SK-N-SH (cell line): ENCODE data around the gene RNF145. TPM values are rescaled to one million over a fixed set of nuclear protein-coding genes. Genes with fewer than 3 reads are reported as not detected.

Source experiments
- CTCF ChIA-PET: fragments of 300-600, 350-600 bp; formaldehyde crosslinking; extraction: SDS; loops from one replicate; lab custom pipeline; 2021; lab: Yijun Ruan, JAX
- POLR2A ChIA-PET: fragments of 350-600 bp; sonication (Branson Sonifier 250); formaldehyde crosslinking; extraction: SDS; loops from one replicate; lab custom pipeline; 2020; ENCODE audit warnings: antibody characterized with exemption, inconsistent platforms; lab: Yijun Ruan, JAX
- DNase-seq: peaks from one replicate; pipeline ENCODE4 v3.0.0; 2012
- H2AFZ ChIP-seq: fragments of 200-600 bp; sonication (generic); 2 replicates; pipeline ENCODE4 v1.8.1; 2016; ENCODE audit warnings: antibody characterized with exemption, mild to moderate bottlenecking, low read depth
- H3F3A ChIP-seq: fragments of 200-600 bp; sonication (generic); replicated peaks from 2 replicates; pipeline ENCODE3; 2016; ENCODE audit warnings: antibody characterized with exemption, mild to moderate bottlenecking; ENCODE audit not compliant: insufficient read depth
- H3K27ac ChIP-seq, 2 experiments: fragments of 200-500 bp in 1 of 2; fragments of 200-600 bp in 1 of 2; sonication (Bioruptor generic) in 1 of 2; sonication (generic), shearing (Covaris generic) in 1 of 2; 2 replicates each; pipeline versions ENCODE4 v1.5.1 to v1.6.1; 2014 to 2016; ENCODE audit warnings: low read depth in 2 of 2, inconsistent platforms in 1 of 2, low read length in 1 of 2, mild to moderate bottlenecking in 1 of 2, mixed read lengths in 1 of 2
- H3K27me3 ChIP-seq: fragments of 200-600 bp; sonication (generic), shearing (Covaris generic); 2 replicates; pipeline ENCODE4 v1.6.1; 2016; ENCODE audit warnings: mixed run types; ENCODE audit not compliant: insufficient read depth
- H3K36me3 ChIP-seq, 2 experiments: fragments of 200-500 bp in 1 of 2; fragments of 200-600 bp in 1 of 2; sonication (Bioruptor generic) in 1 of 2; sonication (generic) in 1 of 2; replicated peaks in 1 of 2; 2 replicates each; pipeline versions ENCODE3 to v1.5.1; 2014 to 2016; ENCODE audit warnings: low read length in 1 of 2, mild to moderate bottlenecking in 1 of 2; ENCODE audit not compliant: insufficient read depth in 2 of 2, control insufficient read depth in 1 of 2
- H3K4me1 ChIP-seq, 2 experiments: fragments of 200-500 bp in 1 of 2; fragments of 200-600 bp in 1 of 2; sonication (Bioruptor generic) in 1 of 2; sonication (generic), shearing (Covaris generic) in 1 of 2; 2 replicates each; pipeline versions ENCODE4 v1.5.1 to v1.6.1; 2014 to 2016; ENCODE audit warnings: low read depth in 1 of 2, low read length in 1 of 2, mixed run types in 1 of 2; ENCODE audit not compliant: insufficient read depth in 2 of 2, control insufficient read depth in 1 of 2
- H3K4me2 ChIP-seq: fragments of 200-600 bp; sonication (generic), shearing (Covaris generic); 2 replicates; pipeline ENCODE4 v1.6.1; 2017; ENCODE audit warnings: mixed run types
- H3K4me3 ChIP-seq, 2 experiments: fragments of 200-500 bp in 1 of 2; fragments of 200-600 bp in 1 of 2; sonication (Bioruptor generic) in 1 of 2; sonication (generic), shearing (Covaris generic) in 1 of 2; 2 replicates each; pipeline versions ENCODE4 v1.5.1 to v1.8.1; 2014 to 2016; ENCODE audit warnings: low read depth in 2 of 2, inconsistent platforms in 1 of 2, low read length in 1 of 2, mild to moderate bottlenecking in 1 of 2, mixed read lengths in 1 of 2, moderate library complexity in 1 of 2
- H3K79me2 ChIP-seq: fragments of 200-600 bp; sonication (generic); 2 replicates; pipeline ENCODE4 v1.8.1; 2017; ENCODE audit warnings: mild to moderate bottlenecking; ENCODE audit not compliant: insufficient read depth
- H3K9ac ChIP-seq: fragments of 200-600 bp; sonication (generic); 2 replicates; pipeline ENCODE4 v1.6.1; 2017; ENCODE audit warnings: mixed run types
- H3K9me2 ChIP-seq: fragments of 200-600 bp; sonication (generic); 2 replicates; pipeline ENCODE4 v1.6.1; 2017; ENCODE audit warnings: mixed run types
- H3K9me3 ChIP-seq: fragments of 200-600 bp; sonication (generic); 2 replicates; pipeline ENCODE4 v1.6.1; 2017; ENCODE audit warnings: mixed run types, mild to moderate bottlenecking, moderate library complexity
- H4K20me1 ChIP-seq: fragments of 200-600 bp; sonication (generic); 2 replicates; pipeline ENCODE4 v1.6.1; 2017; ENCODE audit warnings: mild to moderate bottlenecking, mixed run types; ENCODE audit not compliant: insufficient read depth
- EP300 ChIP-seq, 2 experiments: IDR thresholded peaks; 2 replicates each; pipeline versions ENCODE4 v1.4.0 to v1.6.1; 2012; ENCODE audit warnings: borderline replicate concordance in 1 of 2, low read depth in 1 of 2, low read length in 1 of 2
- FOXJ3 ChIP-seq: sonication (generic); formaldehyde crosslinking; IDR thresholded peaks from 2 replicates; pipeline ENCODE4 v1.5.1; 2020; ENCODE audit warnings: mild to moderate bottlenecking, missing genetic modification reagents
- GABPA ChIP-seq: IDR thresholded peaks from 2 replicates; pipeline ENCODE4 v1.4.0; 2012; ENCODE audit warnings: low read depth, mild to moderate bottlenecking
- GATA2 ChIP-seq: sonication (generic); formaldehyde crosslinking; IDR thresholded peaks from 2 replicates; pipeline ENCODE4 v1.5.0; 2020; ENCODE audit warnings: mild to moderate bottlenecking, missing genetic modification reagents
- JUND ChIP-seq: IDR thresholded peaks from 2 replicates; pipeline ENCODE4 v1.4.0; 2012
- MEF2A ChIP-seq: IDR thresholded peaks from 2 replicates; pipeline ENCODE4 v1.4.0; 2012; ENCODE audit warnings: low read depth, borderline replicate concordance
- MXI1 ChIP-seq: IDR thresholded peaks from 2 replicates; pipeline ENCODE4 v1.6.1; 2012; ENCODE audit warnings: mild to moderate bottlenecking, low read depth, low read length, improper control_type of control experiment
- NFIC ChIP-seq: IDR thresholded peaks from 2 replicates; pipeline ENCODE4 v1.4.0; 2012; ENCODE audit warnings: borderline replicate concordance
- POLR2AphosphoS5 ChIP-seq: IDR thresholded peaks from 2 replicates; pipeline ENCODE4 v1.6.1; 2012; ENCODE audit warnings: low read depth, low read length
- RXRA ChIP-seq: IDR thresholded peaks from 2 replicates; pipeline ENCODE4 v1.4.0; 2012; ENCODE audit warnings: low read depth, mild to moderate bottlenecking, borderline replicate concordance
- SIN3A ChIP-seq: IDR thresholded peaks from 2 replicates; pipeline ENCODE4 v1.6.1; 2012; ENCODE audit warnings: low read depth, mild to moderate bottlenecking, low read length, moderate library complexity, borderline replicate concordance
- TAF1 ChIP-seq: IDR thresholded peaks from 2 replicates; pipeline ENCODE4 v1.6.1; 2012; ENCODE audit warnings: low read depth, mild to moderate bottlenecking, low read length, moderate library complexity, borderline replicate concordance
- TCF12 ChIP-seq: IDR thresholded peaks from 2 replicates; pipeline ENCODE4 v1.4.0; 2012
- TEAD4 ChIP-seq: IDR thresholded peaks from 2 replicates; pipeline ENCODE4 v1.4.0; 2012; ENCODE audit warnings: mild to moderate bottlenecking, borderline replicate concordance; ENCODE audit not compliant: insufficient read depth
- YY1 ChIP-seq: IDR thresholded peaks from 2 replicates; pipeline ENCODE4 v1.4.0; 2012; ENCODE audit warnings: low read depth, mild to moderate bottlenecking
- WGBS: methylation state at CpG from one replicate; pipeline ENCODE4 v1.1.6; 2017; ENCODE audit warnings: low lambda C conversion rate; 5-methylcytosine and 5-hydroxymethylcytosine counted together
- polyA plus RNA-seq, 3 experiments: library from polyadenylated mRNA; depleted of rRNA; stranded (reverse); fragments of >200 nt; gene quantifications; 2 replicates each; pipeline ENCODE4 v1.2.3, GENCODE V29; 2012
- TF ChIP-seq, protein P1 (sequence below): IDR thresholded peaks from 2 replicates; pipeline ENCODE4 v1.4.0; 2012; ENCODE audit warnings: low read depth
- TF ChIP-seq, protein P2 (sequence below): IDR thresholded peaks from 2 replicates; pipeline ENCODE4; 2012
- TF ChIP-seq, protein P3 (sequence below): IDR thresholded peaks from 2 replicates; pipeline ENCODE4 v1.6.1; 2012; ENCODE audit warnings: mild to moderate bottlenecking, low read depth, low read length, moderate library complexity

RNF145 gene
- polyA plus RNA-seq, 1 of the 3 experiments (the other 2 are of a cell fraction): 36.1 TPM

DNA sequence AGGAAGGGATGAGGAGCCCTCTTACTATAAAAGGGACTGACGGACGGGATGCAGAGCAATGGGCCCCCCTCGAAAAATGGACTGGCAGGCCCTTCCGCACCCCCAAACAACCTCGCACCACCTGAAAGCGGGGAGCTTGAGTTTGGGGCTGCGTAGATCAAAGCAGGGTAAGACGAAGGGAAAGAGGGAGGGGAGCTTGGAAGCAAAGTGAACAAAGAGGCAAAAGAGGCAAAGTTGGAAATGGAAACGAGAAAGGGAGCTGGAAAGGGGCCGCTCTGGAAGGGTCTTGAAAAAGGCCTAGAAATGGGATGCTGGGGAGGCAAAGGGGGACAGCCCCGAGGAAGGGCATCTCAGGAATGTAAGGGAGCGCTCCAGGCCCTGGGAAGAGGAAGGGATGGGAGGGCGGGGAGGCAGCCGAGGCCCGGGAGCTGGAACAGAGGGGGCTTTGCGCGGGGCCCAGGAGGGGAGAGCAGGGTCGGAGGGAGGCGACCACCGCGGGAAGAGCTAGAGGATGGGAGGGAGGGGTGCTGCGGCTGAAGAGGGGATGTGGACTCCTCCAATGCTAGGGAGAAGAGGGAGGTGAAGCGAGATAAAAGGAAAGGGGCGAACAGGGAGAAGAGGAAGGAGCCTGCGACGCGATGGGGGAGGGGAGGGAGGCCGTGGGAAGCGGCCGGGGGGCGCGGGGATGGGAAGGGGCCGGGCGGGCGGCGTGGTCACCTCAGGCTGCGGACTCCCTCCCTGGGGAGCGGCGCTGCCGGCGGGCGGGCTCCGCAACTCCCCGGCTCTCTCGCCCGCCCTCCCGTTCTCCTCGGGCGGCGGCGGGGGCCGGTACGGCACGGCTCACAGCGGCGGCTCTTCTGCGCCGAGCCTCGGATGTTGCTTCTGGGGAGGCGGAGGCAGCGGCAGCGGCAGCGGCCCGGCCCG lies 577 bp downstream of the RNF145 start:
- CTCF ChIA-PET: interaction anchor here (0.6 to 2.0 kb wide), 6 partner anchors 15 to 108 kb away, joined by 3 to 8 read pairs (median 4); no protein-coding TSS in a partner anchor
- Histone ChIP-seq H3K4me3 (peak overlapping the region; percentile 78 to 88), H3K4me1 (peaks cover 19 to 46% of the 10 kb centered on the region in 2 experiments; a peak in 3 of 4 replicates), H3K4me2 (peak overlapping the region; percentile 94), H2AFZ (no peak overlapping the region), H3K9me2 (no peaks in the 10 kb centered on the region), H4K20me1 (peaks cover 24% of the 10 kb centered on the region; the same call in 1 of the 2 replicates), H3K9ac (peak overlapping the region; percentile 93), H3F3A (peaks cover 22% of the 10 kb centered on the region), H3K36me3 (no peaks in the 10 kb centered on the region), H3K9me3 (no peaks in the 10 kb centered on the region), H3K27me3 (no peaks in the 10 kb centered on the region), H3K27ac (peak overlapping the region; percentile 90 to 98), H3K79me2 (peaks cover 53% of the 10 kb centered on the region)
- POLR2A ChIA-PET: interaction anchor here (0.9 to 1.6 kb wide), 2 partner anchors 53 to 65 kb away, joined by 3 to 10 read pairs; partner anchors contain the start of gene UBLCP1
- TF ChIP-seq MEF2A (no peak), TAF1 (peak; percentile 13; the same call in 1 of the 2 replicates)
- 1% methylated on average over 31 of the region's 65 CpGs for WGBS
- peak; percentile 73 for DNase-seq

DNA sequence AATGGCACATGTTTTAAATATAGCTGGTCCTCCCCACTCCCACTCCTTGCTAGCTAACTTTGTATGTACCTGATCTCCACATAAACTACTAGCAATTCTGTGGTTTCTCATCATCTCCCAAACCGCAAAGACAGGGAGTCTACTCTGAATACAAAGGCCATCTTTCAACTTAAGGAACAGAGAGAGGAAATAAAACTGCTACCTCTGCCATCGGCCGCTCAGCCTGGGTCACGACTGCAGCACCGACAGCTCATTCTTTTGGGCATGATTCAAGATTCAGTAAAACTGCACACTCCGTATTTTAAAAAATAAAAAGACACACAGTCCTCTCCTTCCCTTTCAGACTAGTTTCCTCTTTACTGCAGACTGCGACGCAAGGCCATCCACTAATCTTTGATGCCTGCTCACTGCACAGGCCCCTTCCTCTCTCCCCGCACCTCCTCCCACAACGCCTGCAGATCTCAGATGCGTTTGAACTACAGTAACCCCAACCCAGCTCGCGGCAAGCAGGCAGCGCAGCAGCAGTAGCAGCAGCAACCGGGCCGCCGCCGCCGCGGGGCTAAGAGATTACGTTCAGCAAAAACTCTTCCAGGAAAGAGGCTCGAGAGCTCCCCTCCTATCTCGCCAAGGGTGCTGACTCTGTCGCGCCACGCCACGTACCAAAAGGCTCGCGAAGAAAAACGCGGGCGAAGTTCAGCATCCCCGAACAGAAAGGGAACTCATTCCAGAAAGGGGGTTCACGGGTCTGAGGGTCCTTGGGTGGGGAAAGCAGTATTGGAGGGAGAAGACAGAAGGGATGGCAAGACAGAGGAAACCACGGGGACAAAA lies 1.5 kb downstream of the RNF145 start:
- H3K79me2 ChIP-seq: peaks cover 62% of the 10 kb centered on the region

More for the DNA sequence above, 1.5 kb downstream of the RNF145 start:
- Histone ChIP-seq H3K9me3 (no peaks in the 10 kb centered on the region), H3K36me3 (peaks cover 4 to 5% of the 10 kb centered on the region in 2 experiments), H4K20me1 (peaks cover 26% of the 10 kb centered on the region; the same call in 1 of the 2 replicates), H3K27ac (peak overlapping the region; percentile 90 to 98), H2AFZ (no peak overlapping the region), H3K9ac (peak overlapping the region; percentile 93), H3K4me3 (peak overlapping the region; percentile 78 to 88), H3K4me2 (peak overlapping the region; percentile 94), H3K9me2 (no peaks in the 10 kb centered on the region), H3K27me3 (no peaks in the 10 kb centered on the region), H3F3A (peaks cover 22% of the 10 kb centered on the region), H3K4me1 (peaks cover 19 to 51% of the 10 kb centered on the region in 2 experiments; a peak in 3 of 4 replicates)
- TF ChIP-seq, protein P1, sequence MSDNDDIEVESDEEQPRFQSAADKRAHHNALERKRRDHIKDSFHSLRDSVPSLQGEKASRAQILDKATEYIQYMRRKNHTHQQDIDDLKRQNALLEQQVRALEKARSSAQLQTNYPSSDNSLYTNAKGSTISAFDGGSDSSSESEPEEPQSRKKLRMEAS: peak; percentile 45; the same call in 1 of the 2 replicates
- TF ChIP-seq RXRA (peak; percentile 78; the same call in 1 of the 2 replicates), GABPA (no peak; the same call in 1 of the 2 replicates), TCF12 (peak; percentile 69), GATA2 (CRISPR knock-in tag) (peak; percentile 66), SIN3A (peak; percentile 58), POLR2AphosphoS5 (peak; percentile 32), JUND (no peak), FOXJ3 (no peak), EP300 (IDR thresholded peaks at IDR 0.05; ENCODE audit: borderline replicate concordance in 1 of 2, low read depth in 1 of 2, low read length in 1 of 2) (0 out of 4 replicates have a peak, but pooled peaks of 1 of the 2 experiments have one; percentile 62), TAF1 (peak; percentile 46; the same call in 1 of the 2 replicates), TEAD4 (no peak), NFIC (peak; percentile 46), YY1 (peak; percentile 49; the same call in 1 of the 2 replicates), MXI1 (peak; percentile 53)
- TF ChIP-seq, protein P2, sequence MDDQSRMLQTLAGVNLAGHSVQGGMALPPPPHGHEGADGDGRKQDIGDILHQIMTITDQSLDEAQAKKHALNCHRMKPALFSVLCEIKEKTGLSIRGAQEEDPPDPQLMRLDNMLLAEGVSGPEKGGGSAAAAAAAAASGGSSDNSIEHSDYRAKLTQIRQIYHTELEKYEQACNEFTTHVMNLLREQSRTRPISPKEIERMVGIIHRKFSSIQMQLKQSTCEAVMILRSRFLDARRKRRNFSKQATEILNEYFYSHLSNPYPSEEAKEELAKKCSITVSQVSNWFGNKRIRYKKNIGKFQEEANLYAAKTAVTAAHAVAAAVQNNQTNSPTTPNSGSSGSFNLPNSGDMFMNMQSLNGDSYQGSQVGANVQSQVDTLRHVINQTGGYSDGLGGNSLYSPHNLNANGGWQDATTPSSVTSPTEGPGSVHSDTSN: peak; percentile 60; the same call in 1 of the 2 replicates
- TF ChIP-seq, protein P3, sequence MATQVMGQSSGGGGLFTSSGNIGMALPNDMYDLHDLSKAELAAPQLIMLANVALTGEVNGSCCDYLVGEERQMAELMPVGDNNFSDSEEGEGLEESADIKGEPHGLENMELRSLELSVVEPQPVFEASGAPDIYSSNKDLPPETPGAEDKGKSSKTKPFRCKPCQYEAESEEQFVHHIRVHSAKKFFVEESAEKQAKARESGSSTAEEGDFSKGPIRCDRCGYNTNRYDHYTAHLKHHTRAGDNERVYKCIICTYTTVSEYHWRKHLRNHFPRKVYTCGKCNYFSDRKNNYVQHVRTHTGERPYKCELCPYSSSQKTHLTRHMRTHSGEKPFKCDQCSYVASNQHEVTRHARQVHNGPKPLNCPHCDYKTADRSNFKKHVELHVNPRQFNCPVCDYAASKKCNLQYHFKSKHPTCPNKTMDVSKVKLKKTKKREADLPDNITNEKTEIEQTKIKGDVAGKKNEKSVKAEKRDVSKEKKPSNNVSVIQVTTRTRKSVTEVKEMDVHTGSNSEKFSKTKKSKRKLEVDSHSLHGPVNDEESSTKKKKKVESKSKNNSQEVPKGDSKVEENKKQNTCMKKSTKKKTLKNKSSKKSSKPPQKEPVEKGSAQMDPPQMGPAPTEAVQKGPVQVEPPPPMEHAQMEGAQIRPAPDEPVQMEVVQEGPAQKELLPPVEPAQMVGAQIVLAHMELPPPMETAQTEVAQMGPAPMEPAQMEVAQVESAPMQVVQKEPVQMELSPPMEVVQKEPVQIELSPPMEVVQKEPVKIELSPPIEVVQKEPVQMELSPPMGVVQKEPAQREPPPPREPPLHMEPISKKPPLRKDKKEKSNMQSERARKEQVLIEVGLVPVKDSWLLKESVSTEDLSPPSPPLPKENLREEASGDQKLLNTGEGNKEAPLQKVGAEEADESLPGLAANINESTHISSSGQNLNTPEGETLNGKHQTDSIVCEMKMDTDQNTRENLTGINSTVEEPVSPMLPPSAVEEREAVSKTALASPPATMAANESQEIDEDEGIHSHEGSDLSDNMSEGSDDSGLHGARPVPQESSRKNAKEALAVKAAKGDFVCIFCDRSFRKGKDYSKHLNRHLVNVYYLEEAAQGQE: 0 out of 2 replicates have a peak, but pooled peaks have one; percentile 2
- POLR2A ChIA-PET: interaction anchor here (0.8 to 1.6 kb wide), 4 partner anchors 9 to 66 kb away, joined by 3 to 10 read pairs (median 3); partner anchors contain the start of gene UBLCP1
- DNase-seq: peak; percentile 84
- CTCF ChIA-PET: interaction anchor here (1.1 to 2.0 kb wide), 6 partner anchors 14 to 109 kb away, joined by 3 to 8 read pairs (median 5); no protein-coding TSS in a partner anchor
- WGBS: under 1% methylated on average over 31 of the region's 35 CpGs
